ENCODE measurements around the gene DNAJB2. TPM values are rescaled to one million over a fixed set of nuclear protein-coding genes. Genes with fewer than 3 reads are reported as not detected.

Gene DNAJB2
- polyA plus RNA-seq, 3 donors: 1.7 to 55.4 (median 1.9) TPM

DNA sequence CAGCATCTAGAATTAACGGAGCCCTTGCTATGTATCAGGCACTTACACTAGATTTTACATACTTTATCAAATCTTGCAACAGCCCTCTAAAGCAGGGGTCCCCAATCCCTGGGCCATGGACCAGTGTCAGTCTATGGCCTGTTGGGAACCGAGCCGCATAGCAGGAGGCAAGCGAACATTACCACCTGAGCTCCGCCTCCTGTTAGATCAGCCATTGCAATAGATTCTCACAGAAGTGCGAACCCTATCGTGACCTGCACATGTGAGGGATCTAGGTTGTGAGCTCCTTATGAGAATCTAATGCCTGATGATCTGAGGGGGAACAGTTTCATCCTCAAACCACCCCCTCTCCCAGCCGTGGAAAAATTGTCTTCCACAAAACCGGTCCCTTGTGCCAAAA, 13.4 kb downstream of the DNAJB2 start:
- no peak overlapping the region for H3K27ac Mint-ChIP-seq
- Histone ChIP-seq H3K27me3 (ENCODE audit: control insufficient read depth in 2 of 2, insufficient read depth in 2 of 2, low read length in 2 of 2) (peaks cover 0 to 17% of the 10 kb centered on the region in 2 donors), H3K4me3 (replicated peaks in 1 of 3; ENCODE audit: low read depth in 2 of 3, low read length in 3 of 3) (no peak overlapping the region), H3K27ac (ENCODE audit: low read depth in 1 of 2, low read length in 2 of 2) (no peak overlapping the region), H3K9ac (ENCODE audit: insufficient read depth, low read length, poor library complexity, severe bottlenecking) (no peak overlapping the region), H3K4me1 (ENCODE audit: control insufficient read depth in 1 of 2, insufficient read depth in 2 of 2, low read length in 2 of 2) (peaks cover 10 to 15% of the 10 kb centered on the region in 2 donors), H3K4me2 (replicated peaks; ENCODE audit: extremely low read depth, low read length, poor library complexity, severe bottlenecking) (no peak overlapping the region), H2AFZ (ENCODE audit: insufficient read depth, low read depth, low read length, poor library complexity, severe bottlenecking) (no peak overlapping the region), H3K9me3 (replicated peaks in 1 of 2; ENCODE audit: control insufficient read depth in 1 of 2, insufficient read depth in 1 of 2, low read length in 2 of 2) (no peaks in the 10 kb centered on the region), H3K36me3 (replicated peaks in 1 of 2; ENCODE audit: control insufficient read depth in 1 of 2, insufficient read depth in 2 of 2, low read length in 2 of 2) (no peaks in the 10 kb centered on the region), H4K20me1 (ENCODE audit: insufficient read depth, low read length) (no peaks in the 10 kb centered on the region), H3K79me2 (ENCODE audit: insufficient read depth, low read length) (no peaks in the 10 kb centered on the region)
- H3K4me1 Mint-ChIP-seq: peaks cover 11% of the 10 kb centered on the region
- no CpG with 5 or more reads among the region's 9 CpGs for WGBS (ENCODE audit: insufficient coverage)
- no peaks in the 10 kb centered on the region for H3K36me3 Mint-ChIP-seq
- no peak for TF ChIP-seq CTCF (IDR thresholded peaks at IDR 0.05)
- peaks cover 0 to 7% (median 1%) of the 10 kb centered on the region in 7 donors for H3K9me3 Mint-ChIP-seq
- no peak for DNase-seq
- peaks cover 28 to 49% (median 29%) of the 10 kb centered on the region in 3 donors for H3K27me3 Mint-ChIP-seq (ENCODE audit: low read depth in 3 of 3)
- H3K4me3 Mint-ChIP-seq: no peak overlapping the region
- intact Hi-C loops (cut with micrococcal nuclease): no loop called here

DNA sequence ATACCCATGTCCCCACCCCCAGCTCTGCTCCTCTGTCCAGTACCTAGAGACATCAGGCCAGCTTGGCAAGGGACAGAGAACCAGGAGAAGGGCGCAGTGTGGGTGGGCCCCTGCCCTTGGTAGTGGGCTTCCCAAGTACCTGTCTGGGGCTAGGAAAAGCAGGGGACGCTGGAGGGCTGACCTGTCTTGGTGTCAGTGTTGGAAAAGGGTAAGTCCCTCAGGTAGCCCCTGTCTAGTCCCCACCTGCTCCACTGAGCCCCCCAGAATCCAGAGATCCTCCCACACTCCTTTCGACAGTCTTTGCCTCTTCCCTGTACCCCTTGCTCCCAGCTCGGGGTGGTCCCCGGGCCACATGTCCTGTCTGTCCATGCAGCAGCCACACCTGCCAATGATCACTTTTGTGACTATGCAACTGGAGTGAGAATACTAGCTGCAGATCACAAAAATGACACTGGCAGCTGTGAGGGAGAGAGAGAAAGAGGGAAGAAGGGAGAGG, 14.6 kb downstream of the DNAJB2 start:
- intact Hi-C loops (cut with micrococcal nuclease): loop anchor here (2.0 kb wide), 1 partner anchor 15 kb away; the partner anchor contains the start of gene DNAJB2 (in 2 of the 2)
- Histone ChIP-seq H3K4me2 (replicated peaks; ENCODE audit: extremely low read depth, low read length, poor library complexity, severe bottlenecking) (peak overlapping the region; percentile 88), H3K27ac (ENCODE audit: low read depth in 1 of 2, low read length in 2 of 2) (no peak overlapping the region), H3K4me1 (ENCODE audit: control insufficient read depth in 1 of 2, insufficient read depth in 2 of 2, low read length in 2 of 2) (peaks cover 10 to 15% of the 10 kb centered on the region in 2 donors), H3K4me3 (replicated peaks in 1 of 3; ENCODE audit: low read depth in 2 of 3, low read length in 3 of 3) (peak overlapping the region in 1 of 3 experiments; percentile 76), H3K36me3 (replicated peaks in 1 of 2; ENCODE audit: control insufficient read depth in 1 of 2, insufficient read depth in 2 of 2, low read length in 2 of 2) (no peaks in the 10 kb centered on the region), H4K20me1 (ENCODE audit: insufficient read depth, low read length) (no peaks in the 10 kb centered on the region), H3K9ac (ENCODE audit: insufficient read depth, low read length, poor library complexity, severe bottlenecking) (peak overlapping the region; percentile 70), H2AFZ (ENCODE audit: insufficient read depth, low read depth, low read length, poor library complexity, severe bottlenecking) (peak overlapping the region; percentile 98), H3K79me2 (ENCODE audit: insufficient read depth, low read length) (no peaks in the 10 kb centered on the region), H3K9me3 (replicated peaks in 1 of 2; ENCODE audit: control insufficient read depth in 1 of 2, insufficient read depth in 1 of 2, low read length in 2 of 2) (no peaks in the 10 kb centered on the region), H3K27me3 (ENCODE audit: control insufficient read depth in 2 of 2, insufficient read depth in 2 of 2, low read length in 2 of 2) (peaks cover 0 to 19% of the 10 kb centered on the region in 2 donors)
- Mint-ChIP-seq H3K36me3 (no peaks in the 10 kb centered on the region), H3K9me3 (peaks cover 0 to 7% (median 1%) of the 10 kb centered on the region in 7 donors), H3K27me3 (ENCODE audit: low read depth in 3 of 3) (peaks cover 29 to 54% (median 30%) of the 10 kb centered on the region in 3 donors), H3K4me1 (peaks cover 11% of the 10 kb centered on the region), H3K27ac (peak overlapping the region in 4 of 7 donors; percentile 56 to 80 (median 72)), H3K4me3 (peak overlapping the region; percentile 79 to 95)
- WGBS (ENCODE audit: insufficient coverage): 78% methylated on average over 1 of the region's 5 CpGs
- no peak for DNase-seq
- no peak for TF ChIP-seq CTCF (IDR thresholded peaks at IDR 0.05)

Data from CD14-positive monocyte (primary cell).